Right lobe of liver (tissue), 6 donors: ENCODE results near the gene MACF1. TPM values are rescaled to one million over a fixed set of nuclear protein-coding genes. Genes with fewer than 3 reads are reported as not detected.

ENCODE experiments used
- ATAC-seq, 4 donors: fragments of 200-7000 bp; cut with Tn5 transposase; one replicate each; pipeline ENCODE4 v1.9.1; 2020; ENCODE audit warnings: mild to moderate bottlenecking in 4 of 4, moderate library complexity in 4 of 4
- DNase-seq, 3 donors: peaks; one replicate each; pipeline ENCODE4 v3.0.0-alpha.2; 2020
- H3K27ac ChIP-seq, 3 donors: fragments of 200-600 bp; one replicate each; pipeline ENCODE4 v1.8.0; 2022
- H3K27me3 ChIP-seq, 2 donors: fragments of 200-600 bp; one replicate each; pipeline ENCODE4 v1.8.0; 2022
- H3K36me3 ChIP-seq, 4 donors: fragments of 200-600 bp; sonication (generic) in 1 of 4; one replicate each; pipeline versions ENCODE4 v1.5.1 to v1.8.0; 2017 to 2022; ENCODE audit warnings: control low read depth in 1 of 4
- H3K4me1 ChIP-seq, 4 donors: fragments of 200-600 bp; sonication (generic) in 1 of 4; one replicate each; pipeline versions ENCODE4 v1.5.1 to v1.8.0; 2017 to 2022; ENCODE audit warnings: control low read depth in 1 of 4
- H3K4me3 ChIP-seq, 3 donors: fragments of 200-600 bp; one replicate each; pipeline ENCODE4 v1.8.0; 2022
- H3K9me3 ChIP-seq, 4 donors: fragments of 200-600 bp; sonication (generic) in 1 of 4; one replicate each; pipeline versions ENCODE4 v1.5.1 to v1.8.0; 2017 to 2022; ENCODE audit warnings: control low read depth in 1 of 4
- CTCF ChIP-seq, 4 donors: fragments of 200-600 bp in 3 of 4; fragments of 450-650 bp in 1 of 4; IDR thresholded peaks; one replicate each; pipeline versions ENCODE4 v1.5.1 to v1.8.0; 2016 to 2022; ENCODE audit warnings: antibody characterized with exemption in 4 of 4, mild to moderate bottlenecking in 2 of 4
- POLR2A ChIP-seq: fragments of 450-650 bp; IDR thresholded peaks from one replicate; pipeline ENCODE4 v1.6.1; 2017; ENCODE audit warnings: antibody characterized with exemption, mild to moderate bottlenecking
- whole genome bisulfite sequencing: methylation state at CpG from one replicate; pipeline ENCODE4 v1.1.6; 2018; ENCODE audit warnings: low coverage, low lambda C conversion rate; ENCODE audit not compliant: insufficient coverage; ENCODE audit errors: missing lambda C conversion rate; 5-methylcytosine and 5-hydroxymethylcytosine counted together
- intact Hi-C, 2 donors: fragments of 100-400 bp; cut with DNase I; formaldehyde crosslinking; loops; one replicate each; pipeline versions ENCODE4 v1.11.2 to v1.14.1; 2022
- total RNA-seq, 6 experiments: library from RNA; depleted of rRNA in 2 of 6; stranded (reverse); fragments of >200 nt in 2 of 6; fragmentation: NEBNext Ultra II Directional in 3 of 6; extraction: Animal tissue kit (Norgen Biotek cat#: 25700) in 3 of 6; gene quantifications; one replicate each; pipeline versions ENCODE4 v1.1.0 to v1.2.4, GENCODE V29; 2016 to 2023
- donor health status: DM: no; HTN: yes; CAD: no.
- donor health status: DM: no; HTN: no; CAD: no.
- donor health status: DM: no; HTN: no; CAD: no.
- donor health status: DM: no; HTN: yes; CAD: no.
- donor health status: DM: no; HTN: yes; CAD: no.

The MACF1 gene
- total RNA-seq, 6 experiments from 2014 or later, result 78.4 to 141 (median 100) TPM

- H3K27ac ChIP-seq, result no peak overlapping the region
- DNase-seq, result no peak
- intact Hi-C loops, result no loop called here
These were observed 57.3 kb downstream of the MACF1 start for GRCh38 chr1:39261712-39262221.

GRCh38 chr1:39262802-39263201 is 58.3 kb downstream of the MACF1 start:
- no peaks in the 10 kb centered on the region for H3K9me3 ChIP-seq
- TF ChIP-seq CTCF (IDR thresholded peaks at IDR 0.05) (no peak), POLR2A (no peak)
- H3K36me3 ChIP-seq, result peaks cover 0 to 10% (median 5%) of the 10 kb centered on the region in 4 donors
- no peak overlapping the region for H3K4me3 ChIP-seq
- H3K4me1 ChIP-seq, result peaks cover 0 to 1% (median 0%) of the 10 kb centered on the region in 4 donors
- no peaks in the 10 kb centered on the region for H3K27me3 ChIP-seq
- 70% methylated on average over 4 of the region's 4 CpGs for WGBS
- DNase-seq (no peak), ATAC-seq (no peak)
- H3K27ac ChIP-seq, result no peak overlapping the region
- intact Hi-C loops, result no loop called here

More at GRCh38 chr1:39261712-39262221, 57.3 kb downstream of the MACF1 start:
- Histone ChIP-seq H3K4me3 (no peak overlapping the region), H3K4me1 (no peaks in the 10 kb centered on the region), H3K36me3 (peaks cover 0 to 15% (median 6%) of the 10 kb centered on the region in 4 donors), H3K9me3 (no peaks in the 10 kb centered on the region), H3K27me3 (no peaks in the 10 kb centered on the region)
- TF ChIP-seq POLR2A, result no peak
- no peak for TF ChIP-seq CTCF (IDR thresholded peaks at IDR 0.05)
- WGBS, result 94% methylated on average over 2 of the region's 2 CpGs
- no peak for ATAC-seq

- DNase-seq (no peak), ATAC-seq (no peak)
- Histone ChIP-seq H3K27ac (no peak overlapping the region), H3K4me3 (no peak overlapping the region), H3K36me3 (no peaks in the 10 kb centered on the region), H3K4me1 (peaks cover 0 to 7% (median 0%) of the 10 kb centered on the region in 4 donors), H3K27me3 (no peaks in the 10 kb centered on the region), H3K9me3 (no peaks in the 10 kb centered on the region)
- TF ChIP-seq CTCF (IDR thresholded peaks at IDR 0.05) (no peak), POLR2A (no peak)
- 60% methylated on average over 1 of the region's 1 CpG for WGBS
- intact Hi-C loops, result no loop called here
These were observed 61.8 kb downstream of the MACF1 start for GRCh38 chr1:39266269-39266668.

GRCh38 chr1:39266792-39267191 is 62.3 kb downstream of the MACF1 start:
- peaks cover 0 to 7% (median 0%) of the 10 kb centered on the region in 4 donors for H3K4me1 ChIP-seq
- intact Hi-C loops, result no loop called here
- ATAC-seq, result no peak
- WGBS, result 71% methylated on average over 1 of the region's 1 CpG
- DNase-seq, result no peak
- no peaks in the 10 kb centered on the region for H3K27me3 ChIP-seq
- TF ChIP-seq CTCF (IDR thresholded peaks at IDR 0.05) (no peak), POLR2A (no peak)
- H3K4me3 ChIP-seq, result no peak overlapping the region
- H3K9me3 ChIP-seq, result no peaks in the 10 kb centered on the region
- no peak overlapping the region for H3K27ac ChIP-seq
- no peaks in the 10 kb centered on the region for H3K36me3 ChIP-seq
